Subcutaneous abdominal adipose tissue (tissue), 5 donors: ENCODE measurements around the gene FKBP2.

Experiments
- H3K27ac ChIP-seq: one replicate; pipeline ENCODE4 v1.7.0; 2013; ENCODE audit warnings: low read depth, mild to moderate bottlenecking, inconsistent platforms, low read length, moderate library complexity
- H3K27me3 ChIP-seq, 5 donors: one replicate each; pipeline ENCODE4 v1.7.0; 2013; ENCODE audit warnings: low read length in 5 of 5, inconsistent platforms in 1 of 5; ENCODE audit not compliant: control insufficient read depth in 5 of 5, insufficient read depth in 4 of 5
- H3K36me3 ChIP-seq, 5 donors: one replicate each; pipeline ENCODE4 v1.7.0; 2013; ENCODE audit warnings: low read length in 5 of 5; ENCODE audit not compliant: control insufficient read depth in 5 of 5, insufficient read depth in 5 of 5
- H3K4me1 ChIP-seq, 5 donors: one replicate each; pipeline ENCODE4 v1.7.0; 2013; ENCODE audit warnings: low read length in 5 of 5, mild to moderate bottlenecking in 3 of 5, moderate library complexity in 1 of 5; ENCODE audit not compliant: control insufficient read depth in 5 of 5, insufficient read depth in 5 of 5
- H3K4me3 ChIP-seq, 5 donors: one replicate each; pipeline ENCODE4 v1.7.0; 2013; ENCODE audit warnings: low read length in 5 of 5, low read depth in 1 of 5
- H3K9ac ChIP-seq, 5 donors: one replicate each; pipeline ENCODE4 v1.7.0; 2013; ENCODE audit warnings: low read length in 5 of 5, mild to moderate bottlenecking in 4 of 5, moderate library complexity in 3 of 5
- H3K9me3 ChIP-seq, 5 donors: one replicate each; pipeline ENCODE4 v1.7.0; 2013; ENCODE audit warnings: low read length in 5 of 5; ENCODE audit not compliant: control insufficient read depth in 5 of 5
- donor health status: healthy.
- donor health status: healthy.
- donor health status: healthy.
- donor health status: healthy.
- donor health status: healthy.

FKBP2 gene

DNA sequence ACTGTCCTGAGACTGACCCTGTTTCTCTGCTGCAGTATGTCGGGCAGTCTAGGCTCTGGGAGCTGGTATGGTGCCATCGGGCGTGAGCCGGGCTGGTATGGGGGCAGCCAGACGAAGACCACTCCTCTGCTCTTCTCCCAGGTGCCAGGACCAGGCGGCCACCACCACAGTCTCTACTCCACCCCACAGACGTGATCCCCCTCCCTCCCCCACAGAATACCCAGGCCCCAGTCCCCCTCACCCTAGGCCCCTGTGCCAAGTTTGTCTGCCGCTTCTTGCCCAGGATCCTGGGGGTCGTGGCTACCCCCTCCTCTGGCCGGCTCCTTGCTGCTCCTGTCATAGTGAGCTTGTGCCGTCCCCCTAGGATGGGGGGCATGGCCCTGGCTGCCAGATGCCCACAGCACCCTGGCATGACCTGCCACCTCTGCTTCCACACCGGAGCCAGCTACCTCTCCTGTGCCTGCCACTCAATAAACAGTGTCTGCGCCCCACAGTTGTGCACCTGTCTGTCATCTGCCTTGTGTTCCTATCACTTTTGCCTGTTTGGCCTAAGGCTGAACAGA lies 48.2 kb downstream of the FKBP2 start:
- Histone ChIP-seq H3K27me3 (peaks cover 21 to 39% (median 34%) of the 10 kb centered on the region in 5 donors), H3K4me3 (no peak overlapping the region), H3K9ac (no peak overlapping the region), H3K4me1 (peaks cover 0 to 37% (median 28%) of the 10 kb centered on the region in 5 donors), H3K9me3 (no peaks in the 10 kb centered on the region), H3K36me3 (peaks cover 0 to 4% (median 0%) of the 10 kb centered on the region in 5 donors), H3K27ac (no peak overlapping the region)

- Histone ChIP-seq H3K27me3 (peaks cover 25 to 51% (median 41%) of the 10 kb centered on the region in 5 donors), H3K4me1 (peaks cover 0 to 28% (median 22%) of the 10 kb centered on the region in 5 donors), H3K27ac (no peak overlapping the region), H3K36me3 (peaks cover 0 to 4% (median 0%) of the 10 kb centered on the region in 5 donors), H3K9me3 (no peaks in the 10 kb centered on the region), H3K9ac (no peak overlapping the region), H3K4me3 (no peak overlapping the region)
Observed at GRCh38 chr11:64290352-64291261, 49.7 kb downstream of the FKBP2 start.

GRCh38 chr11:64291262-64291751 lies 50.4 kb downstream of the FKBP2 start, which contains the start of gene KCNK4:
TSS of gene KCNK4 (plus strand) at chr11:64291302. CDS start at chr11:64293019, 1,717 bp downstream.
- Histone ChIP-seq H3K27me3 (peaks cover 29 to 57% (median 46%) of the 10 kb centered on the region in 5 donors), H3K27ac (no peak within 1 kb of the TSS), H3K9me3 (no peaks in the 10 kb centered on the region), H3K9ac (no peak within 1 kb of the TSS), H3K36me3 (peaks cover 0 to 4% (median 0%) of the 10 kb centered on the region in 5 donors), H3K4me3 (peak within 1 kb of the TSS in 3 of 5 donors; percentile 8 to 58 (median 36)), H3K4me1 (peaks cover 0 to 22% (median 16%) of the 10 kb centered on the region in 5 donors)

GRCh38 chr11:64291752-64292459 lies 51.0 kb downstream of the FKBP2 start:
- H3K4me1 ChIP-seq = peaks cover 0 to 19% (median 12%) of the 10 kb centered on the region in 5 donors
- peaks cover 0 to 4% (median 0%) of the 10 kb centered on the region in 5 donors for H3K36me3 ChIP-seq
- peak overlapping the region in 1 of 5 donors; percentile 37 for H3K9ac ChIP-seq
- H3K27ac ChIP-seq = no peak overlapping the region
- H3K4me3 ChIP-seq = peak overlapping the region in 3 of 5 donors; percentile 8 to 58 (median 36)
- peaks cover 35 to 63% (median 52%) of the 10 kb centered on the region in 5 donors for H3K27me3 ChIP-seq
- H3K9me3 ChIP-seq = no peaks in the 10 kb centered on the region

- H3K9ac ChIP-seq = peak overlapping the region in 1 of 5 donors; percentile 37
- peaks cover 42 to 71% (median 59%) of the 10 kb centered on the region in 5 donors for H3K27me3 ChIP-seq
- H3K4me3 ChIP-seq = peak overlapping the region in 2 of 5 donors; percentile 36 to 58
- H3K4me1 ChIP-seq = peaks cover 0 to 19% (median 12%) of the 10 kb centered on the region in 5 donors
- H3K36me3 ChIP-seq = peaks cover 0 to 4% (median 0%) of the 10 kb centered on the region in 5 donors
- H3K27ac ChIP-seq = no peak overlapping the region
- no peaks in the 10 kb centered on the region for H3K9me3 ChIP-seq
Observed at GRCh38 chr11:64292460-64293254, 51.8 kb downstream of the FKBP2 start.
